ENCODE data around the gene ACP2.

- TF ChIP-seq ZFP41 (tag by site-specific recombination; IDR thresholded peaks at IDR 0.05; ENCODE audit: borderline replicate concordance) = no peak
- TF ChIP-seq ZNF140 (tag by site-specific recombination; IDR thresholded peaks at IDR 0.05) = no peak
- TF ChIP-seq ZNF677 (tag by site-specific recombination; IDR thresholded peaks at IDR 0.05) = no peak
- TF ChIP-seq CTCF (tag by site-specific recombination; IDR thresholded peaks at IDR 0.05) = no peak
- no peak for TF ChIP-seq KLF1 (tag by site-specific recombination; IDR thresholded peaks at IDR 0.05)
- no peak for TF ChIP-seq ZNF174 (tag by site-specific recombination; IDR thresholded peaks at IDR 0.05)
- TF ChIP-seq ZNF146 (tag by site-specific recombination; IDR thresholded peaks at IDR 0.05) = no peak
These were observed 23.5 kb upstream of the ACP2 start for GRCh38 chr11:47271961-47272661.
